H1 (cell line): ENCODE measurements around the gene YPEL4. TPM values are rescaled to one million over a fixed set of nuclear protein-coding genes. Genes with fewer than 3 reads are reported as not detected.

Source experiments
- CTCF ChIA-PET: fragments of 300-600 bp; sonication (Branson Sonifier 250); formaldehyde crosslinking; loops from one replicate; lab custom pipeline; 2021; ENCODE audit not compliant: partially characterized antibody; lab: Charles Lee
- POLR2A ChIA-PET: fragments of 300-600 bp; sonication (Branson Sonifier 250); formaldehyde crosslinking; loops from one replicate; lab custom pipeline; 2021; ENCODE audit warnings: inconsistent platforms; ENCODE audit not compliant: partially characterized antibody; lab: Charles Lee
- DNase-seq, 2 experiments: peaks; one replicate each; pipeline versions ENCODE4 v3.0.0 to v3.0.0-alpha.2; 2010 to 2022; ENCODE audit warnings: low spot score in 2 of 2, low read depth in 1 of 2, mixed read lengths in 1 of 2
- FAIRE-seq: peaks from 2 replicates; lab custom pipeline; 2011; peaks lifted over from hg19 to GRCh38; lab: Jason Lieb, UNC
- H2AFZ ChIP-seq: 2 replicates; pipeline ENCODE4 v1.8.1; 2012; ENCODE audit warnings: low read length, inconsistent platforms
- H2AK5ac ChIP-seq: 2 replicates; pipeline ENCODE4 v1.6.1; 2013; ENCODE audit warnings: low read depth, low read length
- H2BK120ac ChIP-seq: replicated peaks from 2 replicates; pipeline ENCODE3; 2013; ENCODE audit warnings: low read depth, low read length, inconsistent platforms
- H2BK12ac ChIP-seq: 2 replicates; pipeline ENCODE4 v1.6.1; 2013; ENCODE audit warnings: low read depth, low read length
- H2BK15ac ChIP-seq: 2 replicates; pipeline ENCODE4 v1.6.1; 2013; ENCODE audit warnings: low read length
- H2BK20ac ChIP-seq: 2 replicates; pipeline ENCODE4 v1.6.1; 2013; ENCODE audit warnings: low read length
- H2BK5ac ChIP-seq: 2 replicates; pipeline ENCODE4 v1.6.1; 2013; ENCODE audit warnings: low read depth, low read length
- H3K14ac ChIP-seq: 2 replicates; pipeline ENCODE4 v1.6.1; 2013; ENCODE audit warnings: inconsistent platforms; ENCODE audit not compliant: insufficient read length
- H3K18ac ChIP-seq: 2 replicates; pipeline ENCODE4 v1.6.1; 2013; ENCODE audit warnings: low read length; ENCODE audit errors: extremely low read depth
- H3K23ac ChIP-seq: 2 replicates; pipeline ENCODE4 v1.6.1; 2013; ENCODE audit warnings: inconsistent platforms; ENCODE audit not compliant: insufficient read length
- H3K23me2 ChIP-seq: 2 replicates; pipeline ENCODE4 v1.6.1; 2013; ENCODE audit warnings: low read depth, low read length
- H3K27ac ChIP-seq: 2 replicates; pipeline ENCODE4 v1.6.1; 2011; ENCODE audit warnings: low read depth, low read length, inconsistent platforms
- H3K27me3 ChIP-seq, 4 experiments: replicated peaks in 1 of 4; 1 replicate in 1 of 4; 2 replicates in 3 of 4; pipeline versions ENCODE4 v1.6.1 to v1.8.1; 2011 to 2013; ENCODE audit warnings: low read length in 3 of 4, mild to moderate bottlenecking in 3 of 4, inconsistent platforms in 2 of 4, mixed read lengths in 2 of 4, moderate library complexity in 1 of 4; ENCODE audit not compliant: control insufficient read depth in 3 of 4, insufficient read depth in 3 of 4; ENCODE audit errors: extremely low read depth in 1 of 4
- H3K36me3 ChIP-seq, 4 experiments: 2 replicates each; pipeline versions ENCODE4 v1.6.1 to v1.8.1; 2011 to 2013; ENCODE audit warnings: mild to moderate bottlenecking in 4 of 4, low read length in 3 of 4, moderate library complexity in 2 of 4, control low read depth in 1 of 4, inconsistent platforms in 1 of 4; ENCODE audit not compliant: insufficient read depth in 4 of 4, control insufficient read depth in 2 of 4
- H3K4ac ChIP-seq: replicated peaks from 2 replicates; pipeline ENCODE3; 2013; ENCODE audit warnings: low read length, low read depth, mixed read lengths, inconsistent platforms; ENCODE audit not compliant: insufficient read length
- H3K4me1 ChIP-seq, 4 experiments: replicated peaks in 1 of 4; 1 replicate in 1 of 4; 2 replicates in 3 of 4; pipeline versions ENCODE4 v1.6.1 to v1.8.1; 2011 to 2013; ENCODE audit warnings: low read length in 3 of 4, inconsistent platforms in 2 of 4, mixed read lengths in 1 of 4; ENCODE audit not compliant: insufficient read depth in 4 of 4, control insufficient read depth in 3 of 4
- H3K4me2 ChIP-seq, 2 experiments: 2 replicates each; pipeline versions ENCODE4 v1.6.1 to v1.8.1; 2011 to 2013; ENCODE audit warnings: low read depth in 2 of 2, low read length in 2 of 2, control low read depth in 1 of 2, inconsistent platforms in 1 of 2, mild to moderate bottlenecking in 1 of 2; ENCODE audit not compliant: insufficient read depth in 1 of 2
- H3K4me3 ChIP-seq, 4 experiments: fragments of 200-600, 300-600 bp in 1 of 4; sonication (generic), shearing (Covaris generic), sonication (Bioruptor Twin) in 1 of 4; 2 replicates each; pipeline versions ENCODE4 v1.5.1 to v1.8.1; 2011 to 2016; ENCODE audit warnings: low read length in 4 of 4, low read depth in 3 of 4, control low read depth in 2 of 4, inconsistent platforms in 2 of 4, mild to moderate bottlenecking in 2 of 4, mixed read lengths in 1 of 4, moderate library complexity in 1 of 4; ENCODE audit not compliant: insufficient read depth in 2 of 4; ENCODE audit errors: extremely low read depth in 1 of 4
- H3K56ac ChIP-seq: replicated peaks from 2 replicates; pipeline ENCODE3; 2013; ENCODE audit warnings: low read depth, mild to moderate bottlenecking, mixed read lengths, low read length, inconsistent platforms; ENCODE audit not compliant: insufficient read length
- H3K79me1 ChIP-seq: 2 replicates; pipeline ENCODE4 v1.6.1; 2013; ENCODE audit warnings: low read depth, low read length, control low read depth
- H3K79me2 ChIP-seq, 2 experiments: 2 replicates each; pipeline versions ENCODE4 v1.6.1 to v1.8.1; 2012 to 2013; ENCODE audit warnings: low read length in 2 of 2, mild to moderate bottlenecking in 2 of 2, inconsistent platforms in 1 of 2; ENCODE audit not compliant: insufficient read depth in 2 of 2, control insufficient read depth in 1 of 2
- H3K9ac ChIP-seq, 4 experiments: replicated peaks in 1 of 4; 1 replicate in 1 of 4; 2 replicates in 3 of 4; pipeline versions ENCODE4 v1.6.1 to v1.8.1; 2011 to 2013; ENCODE audit warnings: low read depth in 3 of 4, low read length in 3 of 4, control low read depth in 2 of 4, mild to moderate bottlenecking in 2 of 4, moderate library complexity in 2 of 4, inconsistent platforms in 1 of 4; ENCODE audit errors: extremely low read depth in 1 of 4
- H3K9me3 ChIP-seq, 2 experiments: 2 replicates each; pipeline versions ENCODE4 v1.6.1 to v1.8.1; 2012 to 2013; ENCODE audit warnings: mild to moderate bottlenecking in 2 of 2, moderate library complexity in 2 of 2, control low read depth in 1 of 2, inconsistent platforms in 1 of 2, low read depth in 1 of 2, low read length in 1 of 2, mixed read lengths in 1 of 2; ENCODE audit not compliant: insufficient read depth in 2 of 2
- H4K20me1 ChIP-seq, 2 experiments: replicated peaks in 1 of 2; 2 replicates each; pipeline versions ENCODE3 to v1.8.1; 2011 to 2013; ENCODE audit warnings: inconsistent platforms in 2 of 2, low read length in 2 of 2, mild to moderate bottlenecking in 1 of 2; ENCODE audit not compliant: insufficient read depth in 2 of 2, control insufficient read depth in 1 of 2
- H4K5ac ChIP-seq: 2 replicates; pipeline ENCODE4 v1.6.1; 2013; ENCODE audit warnings: low read length, low read depth, mixed read lengths, inconsistent platforms; ENCODE audit not compliant: insufficient read length
- H4K8ac ChIP-seq: 2 replicates; pipeline ENCODE4 v1.8.0; 2013; ENCODE audit warnings: mild to moderate bottlenecking, moderate library complexity, low read length, inconsistent platforms; ENCODE audit not compliant: insufficient read depth; ENCODE audit errors: extremely low read depth
- H4K91ac ChIP-seq: replicated peaks from 2 replicates; pipeline ENCODE3; 2013; ENCODE audit warnings: low read length, mixed read lengths, inconsistent platforms; ENCODE audit not compliant: insufficient read length
- CHD2 ChIP-seq: IDR thresholded peaks from 2 replicates; pipeline ENCODE4 v1.6.1; 2012; ENCODE audit warnings: low read length, improper control_type of control experiment
- CTBP2 ChIP-seq: IDR thresholded peaks from 2 replicates; pipeline ENCODE4 v1.7.0; 2011; ENCODE audit warnings: borderline replicate concordance, mild to moderate bottlenecking, moderate library complexity, mixed read lengths, low read length; ENCODE audit not compliant: insufficient read depth, insufficient read length
- POLR2A ChIP-seq, 2 experiments: IDR thresholded peaks; 1 replicate in 1 of 2; 2 replicates in 1 of 2; pipeline ENCODE4 v1.6.1; 2011; ENCODE audit warnings: low read depth in 2 of 2, low read length in 2 of 2, mild to moderate bottlenecking in 2 of 2; ENCODE audit errors: control extremely low read depth in 1 of 2
- POLR2AphosphoS5 ChIP-seq: IDR thresholded peaks from 2 replicates; pipeline ENCODE4 v1.6.1; 2011; ENCODE audit warnings: low read depth, low read length
- RBBP5 ChIP-seq: IDR thresholded peaks from 2 replicates; pipeline ENCODE4 v1.7.1; 2012; ENCODE audit warnings: low read depth, mild to moderate bottlenecking, inconsistent platforms, low read length, moderate library complexity, borderline replicate concordance
- RFX5 ChIP-seq: IDR thresholded peaks from 2 replicates; pipeline ENCODE4 v1.6.1; 2011; ENCODE audit warnings: low read depth, low read length, improper control_type of control experiment, borderline replicate concordance
- RXRA ChIP-seq: IDR thresholded peaks from 2 replicates; pipeline ENCODE4 v1.6.1; 2011; ENCODE audit warnings: low read depth, mild to moderate bottlenecking, low read length, moderate library complexity; ENCODE audit not compliant: insufficient read depth
- SIRT6 ChIP-seq: IDR thresholded peaks from one replicate; pipeline ENCODE4 v1.7.1; 2012; ENCODE audit warnings: low read length, inconsistent platforms
- SP2 ChIP-seq: IDR thresholded peaks from 2 replicates; pipeline ENCODE4 v1.6.1; 2012; ENCODE audit warnings: mild to moderate bottlenecking, low read length, inconsistent platforms
- SP4 ChIP-seq: IDR thresholded peaks from 2 replicates; pipeline ENCODE4 v1.6.1; 2012; ENCODE audit warnings: low read length, inconsistent platforms
- TAF1 ChIP-seq: IDR thresholded peaks from 2 replicates; pipeline ENCODE4 v1.6.1; 2011; ENCODE audit warnings: mild to moderate bottlenecking, low read depth, low read length
- TBP ChIP-seq: IDR thresholded peaks from 2 replicates; pipeline ENCODE4 v1.6.1; 2011; ENCODE audit warnings: low read depth, low read length, improper control_type of control experiment
- WGBS, 2 experiments: shearing (Covaris generic) in 1 of 2; methylation state at CpG; one replicate each; pipeline versions ENCODE4 v1.1.6 to v1.1.7; 2013 to 2015; ENCODE audit warnings: low lambda C conversion rate in 2 of 2, mixed read lengths in 2 of 2, inconsistent platforms in 1 of 2, low coverage in 1 of 2, missing lambda C conversion rate in 1 of 2; ENCODE audit not compliant: insufficient replicate concordance in 2 of 2, insufficient coverage in 1 of 2, insufficient read length in 1 of 2; ENCODE audit errors: extremely low coverage in 1 of 2, missing lambda C conversion rate in 1 of 2; 5-methylcytosine and 5-hydroxymethylcytosine counted together
- polyA plus RNA-seq, 7 experiments: library from polyadenylated mRNA; depleted of rRNA in 3 of 7; stranded (reverse) in 5 of 7; unstranded in 2 of 7; fragments of >200 nt in 5 of 7; fragments of 200-250 nt in 2 of 7; gene quantifications; 1 replicate in 5 of 7; 2 replicates in 1 of 7; 4 replicates in 1 of 7; pipeline versions ENCODE4 v1.2.1 to v1.2.3, GENCODE V29; 2011 to 2013; ENCODE audit warnings: missing spikeins in 2 of 7, mixed read lengths in 2 of 7
- total RNA-seq: library from RNA; stranded (reverse); fragmentation: NEBNext Ultra II Directional; extraction: Animal tissue kit (Norgen Biotek cat#: 25700); gene quantifications from 2 replicates; pipeline ENCODE4 v1.2.1, GENCODE V29; 2021
- TF ChIP-seq, protein P1 (sequence below): IDR thresholded peaks from 2 replicates; pipeline ENCODE4 v1.6.1; 2011; ENCODE audit warnings: low read depth, mild to moderate bottlenecking, low read length; ENCODE audit not compliant: insufficient read depth

Gene YPEL4
- total and polyA plus RNA-seq, 2 of the 8 experiments (the other 6 are each of a cell fraction or from before 2014, with no cell fraction given) = 0.13 to 0.38 TPM

DNA sequence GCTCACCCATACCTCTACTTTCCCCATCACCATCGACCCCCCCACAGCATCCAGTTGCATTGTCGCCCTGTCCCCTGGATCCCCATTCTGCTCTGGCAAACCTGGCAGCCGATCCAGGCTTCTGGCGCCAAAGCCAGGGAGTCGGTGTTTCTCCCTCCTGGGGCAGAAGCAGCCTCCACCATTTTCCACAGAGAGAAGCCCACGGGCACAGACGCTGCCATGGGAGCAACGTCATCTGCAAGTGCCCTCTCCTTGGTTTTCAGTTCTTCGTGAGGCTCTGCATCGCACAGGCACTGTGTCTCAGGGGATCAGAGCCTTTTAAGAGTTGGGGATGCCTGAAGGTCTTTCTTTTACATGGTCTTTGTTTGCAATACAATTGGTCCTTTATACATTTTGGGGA lies 2.3 kb downstream of the YPEL4 start:
- no peak overlapping the region for H2AK5ac ChIP-seq
- no peak overlapping the region; the same call in 1 of the 2 replicates for H4K8ac ChIP-seq
- H3K36me3 ChIP-seq = peaks cover 0 to 6% (median 2%) of the 10 kb centered on the region in 4 experiments; a peak in 4 of 8 replicates
- no peak overlapping the region for H2BK20ac ChIP-seq
- CTCF ChIA-PET = interaction anchor here (0.6 to 14.3 kb wide), 5 partner anchors 8 to 187 kb away, joined by 3 to 357 read pairs (median 11); partner anchors contain the start of genes RTN4RL2, SERPING1 and UBE2L6
- peak overlapping the region; percentile 67 for H3K18ac ChIP-seq
- peak overlapping the region in 3 of 4 experiments; percentile 45 to 65 (median 56); a peak in 7 of 8 replicates for H3K4me3 ChIP-seq
- H4K5ac ChIP-seq = peak overlapping the region; percentile 11
- H3K27ac ChIP-seq = peak overlapping the region; percentile 47; the same call in 1 of the 2 replicates
- no peaks in the 10 kb centered on the region for H3K79me1 ChIP-seq
- peaks cover 19 to 30% of the 10 kb centered on the region in 2 experiments for H4K20me1 ChIP-seq
- H3K14ac ChIP-seq = no peak overlapping the region
- peak in 1 of 2 experiments; percentile 73 for DNase-seq
- no peak overlapping the region for H2BK12ac ChIP-seq
- H3K79me2 ChIP-seq = peaks cover 0 to 4% of the 10 kb centered on the region in 2 experiments; a peak in 2 of 4 replicates
- H2AFZ ChIP-seq = no peak overlapping the region
- no peak overlapping the region for H2BK120ac ChIP-seq
- H4K91ac ChIP-seq = no peak overlapping the region
- no peak overlapping the region for H3K23ac ChIP-seq
- POLR2A ChIA-PET = interaction anchor here (0.7 to 29.6 kb wide), 28 partner anchors 6 to 280 kb away, joined by 3 to 1546 read pairs (median 4); partner anchors contain the start of genes CLP1, CTNND1, MED19 and SERPING1
- H3K27me3 ChIP-seq = peaks cover 0 to 4% (median 1%) of the 10 kb centered on the region in 4 experiments; a peak in 3 of 7 replicates
- peak overlapping the region; percentile 92 to 95 for H3K4me2 ChIP-seq
- peak overlapping the region; percentile 6 for H3K4ac ChIP-seq
- peak overlapping the region; percentile 57; the same call in 1 of the 2 replicates for H2BK5ac ChIP-seq
- H3K23me2 ChIP-seq = peaks cover 28% of the 10 kb centered on the region
- no peaks in the 10 kb centered on the region for H3K9me3 ChIP-seq
- H3K4me1 ChIP-seq = peaks cover 32 to 54% (median 37%) of the 10 kb centered on the region in 4 experiments
- peak overlapping the region in 3 of 4 experiments; percentile 24 to 38 (median 26); a peak in 2 of 7 replicates for H3K9ac ChIP-seq
- H2BK15ac ChIP-seq = no peak overlapping the region
- FAIRE-seq = peak; percentile 50
- peak overlapping the region; percentile 62 for H3K56ac ChIP-seq
- 2% methylated on average over 10 of the region's 10 CpGs; no CpG with 5 or more reads in 1 of the 2 experiments for WGBS, 2 experiments
- no peak for TF ChIP-seq TBP
- TF ChIP-seq SP4 = no peak
- TF ChIP-seq RXRA = no peak
- TF ChIP-seq, protein P1, sequence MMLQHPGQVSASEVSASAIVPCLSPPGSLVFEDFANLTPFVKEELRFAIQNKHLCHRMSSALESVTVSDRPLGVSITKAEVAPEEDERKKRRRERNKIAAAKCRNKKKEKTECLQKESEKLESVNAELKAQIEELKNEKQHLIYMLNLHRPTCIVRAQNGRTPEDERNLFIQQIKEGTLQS = no peak
- TF ChIP-seq CTBP2 = no peak
- no peak; the same call in 1 of the 2 replicates for TF ChIP-seq CHD2
- TF ChIP-seq TAF1 = peak; percentile 29; the same call in 1 of the 2 replicates
- no peak for TF ChIP-seq RFX5
- TF ChIP-seq RBBP5 = no peak
- no peak for TF ChIP-seq SIRT6
- no peak for TF ChIP-seq SP2
- TF ChIP-seq POLR2A (IDR thresholded peaks at IDR 0.05; ENCODE audit: control extremely low read depth in 1 of 2, low read depth in 2 of 2, low read length in 2 of 2) = peak; percentile 45 to 52; a peak in 1 of 3 replicates
- peak; percentile 73 for TF ChIP-seq POLR2AphosphoS5
